HEK293 (cell line): ENCODE data around the gene EIF4G1.
A peak's percentile ranks its signal among the peaks of the same experiment; 100 is the strongest.

ENCODE experiments used
- AEBP2 ChIP-seq: fragments of 450-650 bp; formaldehyde crosslinking; IDR thresholded peaks from 2 replicates; pipeline ENCODE4 v1.5.1; 2016; ENCODE audit warnings: missing biosample characterization, missing genetic modification characterization, borderline replicate concordance
- BCL11B ChIP-seq: fragments of 450-650 bp; formaldehyde crosslinking; IDR thresholded peaks from 2 replicates; pipeline ENCODE4 v1.5.1; 2016; ENCODE audit warnings: low read depth, missing biosample characterization, missing genetic modification characterization
- EGR2 ChIP-seq: fragments of 450-650 bp; formaldehyde crosslinking; IDR thresholded peaks from 2 replicates; pipeline ENCODE4 v1.5.1; 2016; ENCODE audit warnings: low read depth, missing biosample characterization, missing genetic modification characterization
- IKZF3 ChIP-seq: fragments of 450-650 bp; IDR thresholded peaks from 2 replicates; pipeline ENCODE4 v1.5.0; 2018; ENCODE audit warnings: missing biosample characterization, mild to moderate bottlenecking, missing genetic modification characterization, moderate library complexity
- INSM2 ChIP-seq: fragments of 450-650 bp; formaldehyde crosslinking; IDR thresholded peaks from 2 replicates; pipeline ENCODE4 v1.5.1; 2016; ENCODE audit warnings: missing biosample characterization, missing genetic modification characterization
- KLF1 ChIP-seq: fragments of 450-650 bp; formaldehyde crosslinking; IDR thresholded peaks from 2 replicates; pipeline ENCODE4 v1.5.1; 2016; ENCODE audit warnings: missing biosample characterization, missing genetic modification characterization
- KLF16 ChIP-seq: fragments of 450-650 bp; formaldehyde crosslinking; IDR thresholded peaks from 2 replicates; pipeline ENCODE4 v1.5.1; 2017; ENCODE audit warnings: missing biosample characterization, missing genetic modification characterization
- KLF8 ChIP-seq: fragments of 450-650 bp; formaldehyde crosslinking; IDR thresholded peaks from 2 replicates; pipeline ENCODE4 v1.5.1; 2016; ENCODE audit warnings: missing biosample characterization, missing genetic modification characterization
- PRDM10 ChIP-seq: fragments of 450-650 bp; formaldehyde crosslinking; IDR thresholded peaks from 2 replicates; pipeline ENCODE4 v1.5.1; 2016; ENCODE audit warnings: missing biosample characterization, missing genetic modification characterization
- SCRT2 ChIP-seq: fragments of 450-650 bp; formaldehyde crosslinking; IDR thresholded peaks from 2 replicates; pipeline ENCODE4 v1.5.1; 2016; ENCODE audit warnings: missing biosample characterization, missing genetic modification characterization
- SP7 ChIP-seq: fragments of 450-650 bp; formaldehyde crosslinking; IDR thresholded peaks from 2 replicates; pipeline ENCODE4 v1.5.1; 2016; ENCODE audit warnings: missing biosample characterization, missing genetic modification characterization
- YY2 ChIP-seq: fragments of 450-650 bp; formaldehyde crosslinking; IDR thresholded peaks from 2 replicates; pipeline ENCODE4 v1.5.1; 2016; ENCODE audit warnings: missing biosample characterization, missing genetic modification characterization
- ZBTB10 ChIP-seq: fragments of 450-650 bp; formaldehyde crosslinking; IDR thresholded peaks from 2 replicates; pipeline ENCODE4 v1.5.1; 2016; ENCODE audit warnings: missing biosample characterization, missing genetic modification characterization
- ZBTB20 ChIP-seq: fragments of 450-650 bp; formaldehyde crosslinking; IDR thresholded peaks from 2 replicates; pipeline ENCODE4 v1.5.1; 2016; ENCODE audit warnings: missing biosample characterization, missing genetic modification characterization
- ZBTB21 ChIP-seq: fragments of 450-650 bp; formaldehyde crosslinking; IDR thresholded peaks from 2 replicates; pipeline ENCODE4 v1.5.1; 2017; ENCODE audit warnings: missing biosample characterization, missing genetic modification characterization
- ZBTB48 ChIP-seq: fragments of 450-650 bp; formaldehyde crosslinking; IDR thresholded peaks from 2 replicates; pipeline ENCODE4 v1.5.1; 2016; ENCODE audit warnings: missing biosample characterization, missing genetic modification characterization
- ZFHX2 ChIP-seq: fragments of 450-650 bp; formaldehyde crosslinking; conservative IDR thresholded peaks from 2 replicates; pipeline ENCODE4 v1.5.1; 2016; ENCODE audit warnings: missing biosample characterization, missing genetic modification characterization
- ZNF10 ChIP-seq: fragments of 450-650 bp; formaldehyde crosslinking; IDR thresholded peaks from 2 replicates; pipeline ENCODE4 v1.5.1; 2017; ENCODE audit warnings: missing biosample characterization, missing genetic modification characterization
- ZNF211 ChIP-seq: fragments of 450-650 bp; formaldehyde crosslinking; IDR thresholded peaks from 2 replicates; pipeline ENCODE4 v1.5.1; 2016; ENCODE audit warnings: low read depth, missing biosample characterization, missing genetic modification characterization
- ZNF221 ChIP-seq: fragments of 450-650 bp; formaldehyde crosslinking; IDR thresholded peaks from 2 replicates; pipeline ENCODE4 v1.5.1; 2017; ENCODE audit warnings: missing biosample characterization, missing genetic modification characterization, borderline replicate concordance
- ZNF335 ChIP-seq: fragments of 450-650 bp; formaldehyde crosslinking; conservative IDR thresholded peaks from 2 replicates; pipeline ENCODE4 v1.5.1; 2016; ENCODE audit warnings: missing biosample characterization, missing genetic modification characterization
- ZNF341 ChIP-seq: fragments of 450-650 bp; formaldehyde crosslinking; IDR thresholded peaks from 2 replicates; pipeline ENCODE4; 2016; ENCODE audit warnings: low read depth, missing biosample characterization, missing genetic modification characterization
- ZNF404 ChIP-seq: fragments of 450-650 bp; formaldehyde crosslinking; IDR thresholded peaks from 2 replicates; pipeline ENCODE4 v1.5.1; 2017; ENCODE audit warnings: missing biosample characterization, missing genetic modification characterization
- ZNF600 ChIP-seq: fragments of 450-650 bp; formaldehyde crosslinking; IDR thresholded peaks from 2 replicates; pipeline ENCODE4 v1.5.1; 2016; ENCODE audit warnings: missing biosample characterization, missing genetic modification characterization
- ZNF629 ChIP-seq: fragments of 450-650 bp; formaldehyde crosslinking; IDR thresholded peaks from 2 replicates; pipeline ENCODE4 v1.5.1; 2017; ENCODE audit warnings: missing biosample characterization, missing genetic modification characterization
- ZNF660 ChIP-seq: fragments of 450-650 bp; IDR thresholded peaks from 2 replicates; pipeline ENCODE4 v1.5.1; 2018; ENCODE audit warnings: missing biosample characterization, mild to moderate bottlenecking, missing genetic modification characterization
- ZNF664 ChIP-seq: fragments of 450-650 bp; formaldehyde crosslinking; IDR thresholded peaks from 2 replicates; pipeline ENCODE4 v1.5.1; 2016; ENCODE audit warnings: missing biosample characterization, missing genetic modification characterization
- ZNF777 ChIP-seq: fragments of 450-650 bp; formaldehyde crosslinking; IDR thresholded peaks from 2 replicates; pipeline ENCODE4 v1.5.1; 2017; ENCODE audit warnings: missing biosample characterization, missing genetic modification characterization, borderline replicate concordance
- ZNF785 ChIP-seq: fragments of 450-650 bp; formaldehyde crosslinking; IDR thresholded peaks from 2 replicates; pipeline ENCODE4 v1.5.1; 2016; ENCODE audit warnings: missing biosample characterization, missing genetic modification characterization
- ZNF792 ChIP-seq: fragments of 450-650 bp; formaldehyde crosslinking; IDR thresholded peaks from 2 replicates; pipeline ENCODE4 v1.5.1; 2016; ENCODE audit warnings: missing biosample characterization, missing genetic modification characterization
- ZXDB ChIP-seq: fragments of 450-650 bp; formaldehyde crosslinking; IDR thresholded peaks from 2 replicates; pipeline ENCODE4 v1.5.1; 2016; ENCODE audit warnings: missing biosample characterization, missing genetic modification characterization

EIF4G1 gene

GRCh38 chr3:184335661-184336546, 21.5 kb downstream of the EIF4G1 start (continued):
- TF ChIP-seq ZFHX2: peak; percentile 95
- TF ChIP-seq ZNF600: peak; percentile 81; the same call in 1 of the 2 replicates
- TF ChIP-seq ZNF341 (tag by site-specific recombination): peak; percentile 70
- TF ChIP-seq ZNF10 (tag by site-specific recombination): no peak
- no peak for TF ChIP-seq ZNF664 (tag by site-specific recombination)
- TF ChIP-seq ZBTB48: no peak
- TF ChIP-seq KLF8 (tag by site-specific recombination): peak; percentile 90; the same call in 1 of the 2 replicates
- peak; percentile 44; the same call in 1 of the 2 replicates for TF ChIP-seq ZNF660 (tag by site-specific recombination)
- peak; percentile 32; the same call in 1 of the 2 replicates for TF ChIP-seq IKZF3
- TF ChIP-seq INSM2 (tag by site-specific recombination): no peak
- peak; percentile 77 for TF ChIP-seq EGR2 (tag by site-specific recombination)
- 0 out of 2 replicates have a peak, but pooled peaks have one; percentile 38 for TF ChIP-seq YY2 (tag by site-specific recombination)
- TF ChIP-seq ZNF777 (tag by site-specific recombination): no peak
- no peak for TF ChIP-seq ZNF404
- peak; percentile 99 for TF ChIP-seq ZNF629 (tag by site-specific recombination)
- TF ChIP-seq PRDM10 (tag by site-specific recombination): peak; percentile 44; the same call in 1 of the 2 replicates
- TF ChIP-seq ZNF221: no peak
- TF ChIP-seq ZBTB21 (tag by site-specific recombination): peak; percentile 98
- peak; percentile 34; the same call in 1 of the 2 replicates for TF ChIP-seq ZBTB20 (tag by site-specific recombination)
- peak; percentile 74; the same call in 1 of the 2 replicates for TF ChIP-seq ZXDB (tag by site-specific recombination)
- TF ChIP-seq KLF16 (tag by site-specific recombination): peak; percentile 93
- TF ChIP-seq ZNF785: no peak
- TF ChIP-seq SCRT2: peak; percentile 38
- no peak for TF ChIP-seq AEBP2 (tag by site-specific recombination)
- TF ChIP-seq KLF1: peak; percentile 59
- no peak for TF ChIP-seq ZNF792 (tag by site-specific recombination)
- TF ChIP-seq ZBTB10 (tag by site-specific recombination): 0 out of 2 replicates have a peak, but pooled peaks have one; percentile 38
- TF ChIP-seq BCL11B (tag by site-specific recombination): peak; percentile 79; the same call in 1 of the 2 replicates
- peak; percentile 58 for TF ChIP-seq SP7
- TF ChIP-seq ZNF211 (tag by site-specific recombination): no peak
- peak; percentile 47 for TF ChIP-seq ZNF335 (tag by site-specific recombination)
